Measurements from ENCODE around the gene CD276. TPM values are rescaled to one million over a fixed set of nuclear protein-coding genes. Genes with fewer than 3 reads are reported as not detected.

Gene CD276
- total RNA-seq, 3 donors from 2014 or later: 26.2 to 39.2 (median 29.9) TPM

GRCh38 chr15:73752806-73753193, 68.6 kb downstream of the CD276 start:
- TF ChIP-seq CTCF (IDR thresholded peaks at IDR 0.05): no peak
- ATAC-seq (peak; percentile 51), DNase-seq (no peak)
- Histone ChIP-seq H3K9me3 (no peaks in the 10 kb centered on the region), H3K4me3 (peak overlapping the region; percentile 3), H3K4me1 (ENCODE audit: low read depth) (no peaks in the 10 kb centered on the region), H3K36me3 (ENCODE audit: low read depth) (no peaks in the 10 kb centered on the region)
- intact Hi-C loops (cut with DNase I, micrococcal nuclease): no loop called here

GRCh38 chr15:73753250-73754130, 69.3 kb downstream of the CD276 start, which contains the start of gene INSYN1:
Gene INSYN1, minus strand, starts transcription at chr15:73753351. Its CDS starts 2,221 bp downstream, at chr15:73751130.
- ATAC-seq (peak; percentile 16), DNase-seq (peak in 2 of 3 donors; percentile 24 to 37)
- Histone ChIP-seq H3K4me1 (ENCODE audit: low read depth) (no peaks in the 10 kb centered on the region), H3K36me3 (ENCODE audit: low read depth) (no peaks in the 10 kb centered on the region), H3K9me3 (no peaks in the 10 kb centered on the region), H3K4me3 (peak within 1 kb of the TSS; percentile 3)
- intact Hi-C loops (cut with DNase I, micrococcal nuclease): no loop called here
- TF ChIP-seq CTCF (IDR thresholded peaks at IDR 0.05): no peak

GRCh38 chr15:73754461-73754860, 70.3 kb downstream of the CD276 start:
- H3K4me1 ChIP-seq (ENCODE audit: low read depth): no peaks in the 10 kb centered on the region
- ATAC-seq (no peak), DNase-seq (no peak)
- no peaks in the 10 kb centered on the region for H3K36me3 ChIP-seq (ENCODE audit: low read depth)
- intact Hi-C loops (cut with DNase I, micrococcal nuclease): no loop called here
- TF ChIP-seq CTCF (IDR thresholded peaks at IDR 0.05): no peak
- H3K9me3 ChIP-seq: no peaks in the 10 kb centered on the region
- no peak overlapping the region for H3K4me3 ChIP-seq

GRCh38 chr15:73755481-73755880, 71.3 kb downstream of the CD276 start:
- Histone ChIP-seq H3K9me3 (no peaks in the 10 kb centered on the region), H3K4me3 (no peak overlapping the region), H3K36me3 (ENCODE audit: low read depth) (no peaks in the 10 kb centered on the region), H3K4me1 (ENCODE audit: low read depth) (no peaks in the 10 kb centered on the region)
- intact Hi-C loops (cut with DNase I, micrococcal nuclease): no loop called here
- TF ChIP-seq CTCF (IDR thresholded peaks at IDR 0.05): no peak
- ATAC-seq (no peak), DNase-seq (no peak)

- Histone ChIP-seq H3K4me3 (no peak overlapping the region), H3K4me1 (ENCODE audit: low read depth) (no peaks in the 10 kb centered on the region), H3K9me3 (no peaks in the 10 kb centered on the region), H3K36me3 (ENCODE audit: low read depth) (no peaks in the 10 kb centered on the region)
- no peak for ATAC-seq
- DNase-seq: no peak
- TF ChIP-seq CTCF (IDR thresholded peaks at IDR 0.05): no peak
- intact Hi-C loops (cut with DNase I, micrococcal nuclease): no loop called here
These were observed 71.8 kb downstream of the CD276 start for GRCh38 chr15:73755946-73756345.

Data from mucosa of descending colon (tissue), 3 donors.